OCI-LY1 (cell line): Measurements from ENCODE around the gene ANKH.

Experiments
- H2AFZ ChIP-seq: fragments of 200-600 bp; sonication (generic), shearing (Covaris generic); 2 replicates; pipeline ENCODE4 v1.6.0; 2014; ENCODE audit warnings: antibody characterized with exemption, mild to moderate bottlenecking, low read length
- H3F3A ChIP-seq: fragments of 200-600 bp; sonication (generic), shearing (Covaris generic); 2 replicates; pipeline ENCODE4 v1.6.0; 2014; ENCODE audit warnings: mild to moderate bottlenecking, antibody characterized with exemption, low read length, moderate library complexity; ENCODE audit not compliant: insufficient read depth
- H3K27ac ChIP-seq: fragments of 200-600 bp; sonication (generic); 2 replicates; pipeline ENCODE4 v1.5.1; 2014; ENCODE audit warnings: low read length, mixed run types, mild to moderate bottlenecking, low read depth; ENCODE audit not compliant: poor library complexity, severe bottlenecking
- H3K27me3 ChIP-seq: fragments of 200-600 bp; sonication (generic); 2 replicates; pipeline ENCODE4 v1.6.0; 2014; ENCODE audit warnings: antibody characterized with exemption, mild to moderate bottlenecking, low read length, moderate library complexity; ENCODE audit not compliant: insufficient read depth
- H3K36me3 ChIP-seq: fragments of 200-600 bp; sonication (generic); 2 replicates; pipeline ENCODE4 v1.6.1; 2014; ENCODE audit warnings: mild to moderate bottlenecking, antibody characterized with exemption, low read length, moderate library complexity, mixed read lengths; ENCODE audit not compliant: insufficient read depth
- H3K4me1 ChIP-seq: fragments of 200-600 bp; sonication (generic); 2 replicates; pipeline ENCODE4 v1.5.1; 2014; ENCODE audit warnings: mild to moderate bottlenecking, low read length, moderate library complexity; ENCODE audit not compliant: insufficient read depth, severe bottlenecking
- H3K4me2 ChIP-seq: fragments of 200-600 bp; sonication (generic), shearing (Covaris generic); 2 replicates; pipeline ENCODE4 v1.6.1; 2014; ENCODE audit warnings: low read length
- H3K4me3 ChIP-seq: fragments of 200-600 bp; sonication (generic); 2 replicates; pipeline ENCODE4 v1.5.1; 2014; ENCODE audit warnings: low read length, low read depth, mild to moderate bottlenecking, mixed read lengths; ENCODE audit not compliant: poor library complexity, severe bottlenecking
- H3K79me2 ChIP-seq: fragments of 200-600 bp; shearing (Covaris generic); 2 replicates; pipeline ENCODE4 v1.6.1; 2016; ENCODE audit warnings: mixed run types, low read length, mixed read lengths; ENCODE audit not compliant: insufficient read depth
- H3K9ac ChIP-seq: fragments of 200-600 bp; sonication (generic), shearing (Covaris generic); 2 replicates; pipeline ENCODE4 v1.6.1; 2014; ENCODE audit warnings: mild to moderate bottlenecking, low read length, mixed read lengths
- H3K9me2 ChIP-seq: fragments of 200-600 bp; sonication (generic), shearing (Covaris generic); 2 replicates; pipeline ENCODE4 v1.6.1; 2014; ENCODE audit warnings: low read depth, mild to moderate bottlenecking, low read length, mixed read lengths
- H3K9me3 ChIP-seq: fragments of 200-600 bp; shearing (Covaris generic); 2 replicates; pipeline ENCODE4 v1.6.1; 2014; ENCODE audit warnings: low read length, mixed read lengths
- H4K20me1 ChIP-seq: fragments of 200-600 bp; sonication (generic), shearing (Covaris generic); 2 replicates; pipeline ENCODE4 v1.6.0; 2016; ENCODE audit warnings: mild to moderate bottlenecking, low read length; ENCODE audit not compliant: insufficient read depth
- EZH2 ChIP-seq: fragments of 200-600 bp; sonication (generic), shearing (Covaris generic); IDR thresholded peaks from 2 replicates; pipeline ENCODE4 v1.8.0; 2017; ENCODE audit warnings: borderline replicate concordance, mixed run types, mild to moderate bottlenecking, antibody characterized with exemption, low read length, moderate library complexity, mixed read lengths
- TF ChIP-seq, protein P1 (sequence below): fragments of 200-600 bp; sonication (generic), shearing (Covaris generic); IDR thresholded peaks from 2 replicates; pipeline ENCODE4 v1.5.1; 2017; ENCODE audit warnings: mild to moderate bottlenecking, antibody characterized with exemption, low read length, moderate library complexity, mixed read lengths

The ANKH gene

DNA sequence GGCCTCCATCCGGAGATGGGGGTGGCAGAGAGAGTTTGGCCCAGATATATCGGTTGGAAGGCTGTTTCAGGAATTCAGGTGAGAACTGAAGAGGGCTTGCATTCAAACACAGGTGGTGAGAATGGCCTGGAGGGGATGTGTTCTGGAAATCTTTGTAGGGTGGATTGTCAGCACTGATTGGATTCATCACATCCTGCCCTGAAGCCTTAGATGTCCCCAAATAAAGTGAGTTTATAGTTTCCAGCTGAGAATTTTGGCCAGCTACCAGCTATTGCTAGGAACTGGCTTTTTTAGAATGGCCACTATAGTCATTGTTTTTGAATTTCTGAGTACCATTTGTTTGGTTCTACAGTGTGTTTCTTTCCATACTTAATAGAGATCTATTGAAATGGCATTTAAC lies 46.1 kb upstream of the ANKH start:
- TF ChIP-seq, protein P1, sequence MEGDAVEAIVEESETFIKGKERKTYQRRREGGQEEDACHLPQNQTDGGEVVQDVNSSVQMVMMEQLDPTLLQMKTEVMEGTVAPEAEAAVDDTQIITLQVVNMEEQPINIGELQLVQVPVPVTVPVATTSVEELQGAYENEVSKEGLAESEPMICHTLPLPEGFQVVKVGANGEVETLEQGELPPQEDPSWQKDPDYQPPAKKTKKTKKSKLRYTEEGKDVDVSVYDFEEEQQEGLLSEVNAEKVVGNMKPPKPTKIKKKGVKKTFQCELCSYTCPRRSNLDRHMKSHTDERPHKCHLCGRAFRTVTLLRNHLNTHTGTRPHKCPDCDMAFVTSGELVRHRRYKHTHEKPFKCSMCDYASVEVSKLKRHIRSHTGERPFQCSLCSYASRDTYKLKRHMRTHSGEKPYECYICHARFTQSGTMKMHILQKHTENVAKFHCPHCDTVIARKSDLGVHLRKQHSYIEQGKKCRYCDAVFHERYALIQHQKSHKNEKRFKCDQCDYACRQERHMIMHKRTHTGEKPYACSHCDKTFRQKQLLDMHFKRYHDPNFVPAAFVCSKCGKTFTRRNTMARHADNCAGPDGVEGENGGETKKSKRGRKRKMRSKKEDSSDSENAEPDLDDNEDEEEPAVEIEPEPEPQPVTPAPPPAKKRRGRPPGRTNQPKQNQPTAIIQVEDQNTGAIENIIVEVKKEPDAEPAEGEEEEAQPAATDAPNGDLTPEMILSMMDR, result no peak
- TF ChIP-seq EZH2, result no peak
- no peak overlapping the region for H3K4me3 ChIP-seq
- H3K4me2 ChIP-seq, result no peak overlapping the region
- H3K9ac ChIP-seq, result no peak overlapping the region
- H4K20me1 ChIP-seq, result no peaks in the 10 kb centered on the region
- H3K27me3 ChIP-seq, result peaks cover 9% of the 10 kb centered on the region; the same call in 1 of the 2 replicates
- no peaks in the 10 kb centered on the region for H3K9me3 ChIP-seq
- H2AFZ ChIP-seq, result no peak overlapping the region
- H3K27ac ChIP-seq, result no peak overlapping the region
- no peaks in the 10 kb centered on the region for H3K79me2 ChIP-seq
- H3K9me2 ChIP-seq, result no peaks in the 10 kb centered on the region
- no peaks in the 10 kb centered on the region for H3K4me1 ChIP-seq
- H3F3A ChIP-seq, result no peaks in the 10 kb centered on the region
- H3K36me3 ChIP-seq, result no peaks in the 10 kb centered on the region

DNA sequence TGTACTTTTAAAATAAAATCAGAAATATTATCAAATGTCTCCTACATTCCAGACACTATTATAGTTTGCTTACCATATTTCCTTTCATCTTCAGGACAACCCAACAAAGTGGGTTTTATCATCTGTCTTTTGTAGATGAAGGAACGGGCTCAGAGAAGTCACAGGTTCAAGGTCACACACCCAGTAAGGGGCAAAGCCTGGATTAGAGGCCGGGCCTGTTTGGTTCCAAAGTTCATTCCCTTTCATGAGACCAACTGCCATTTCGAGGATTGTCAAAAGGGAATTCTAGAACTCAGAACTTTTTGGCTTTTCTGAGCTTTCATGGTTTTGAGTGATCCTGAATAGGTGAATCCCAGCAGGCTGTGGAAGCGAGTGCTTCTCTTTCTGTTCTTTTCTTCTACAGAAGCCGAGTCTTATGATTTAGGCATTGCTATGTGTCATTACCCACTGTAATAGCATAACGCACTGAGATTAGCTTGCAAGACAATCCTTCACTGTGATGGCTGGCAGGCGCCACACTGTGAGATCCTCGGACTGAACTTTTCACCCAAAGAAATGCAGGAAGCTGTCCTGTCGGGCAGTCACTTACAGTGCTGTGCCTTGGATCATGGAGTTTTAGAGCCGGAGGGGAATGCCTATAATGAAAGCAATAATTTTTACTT lies 43.8 kb upstream of the ANKH start:
- no peak overlapping the region for H3K9ac ChIP-seq
- TF ChIP-seq, protein P1, result no peak
- TF ChIP-seq EZH2, result no peak
- H4K20me1 ChIP-seq, result no peaks in the 10 kb centered on the region
- no peaks in the 10 kb centered on the region for H3K4me1 ChIP-seq
- no peaks in the 10 kb centered on the region for H3F3A ChIP-seq
- no peaks in the 10 kb centered on the region for H3K9me2 ChIP-seq
- H3K27me3 ChIP-seq, result peaks cover 12% of the 10 kb centered on the region; the same call in 1 of the 2 replicates
- H3K4me3 ChIP-seq, result no peak overlapping the region
- H3K27ac ChIP-seq, result no peak overlapping the region
- H3K36me3 ChIP-seq, result no peaks in the 10 kb centered on the region
- H3K9me3 ChIP-seq, result no peaks in the 10 kb centered on the region
- no peaks in the 10 kb centered on the region for H3K79me2 ChIP-seq
- H2AFZ ChIP-seq, result no peak overlapping the region
- H3K4me2 ChIP-seq, result no peak overlapping the region

DNA sequence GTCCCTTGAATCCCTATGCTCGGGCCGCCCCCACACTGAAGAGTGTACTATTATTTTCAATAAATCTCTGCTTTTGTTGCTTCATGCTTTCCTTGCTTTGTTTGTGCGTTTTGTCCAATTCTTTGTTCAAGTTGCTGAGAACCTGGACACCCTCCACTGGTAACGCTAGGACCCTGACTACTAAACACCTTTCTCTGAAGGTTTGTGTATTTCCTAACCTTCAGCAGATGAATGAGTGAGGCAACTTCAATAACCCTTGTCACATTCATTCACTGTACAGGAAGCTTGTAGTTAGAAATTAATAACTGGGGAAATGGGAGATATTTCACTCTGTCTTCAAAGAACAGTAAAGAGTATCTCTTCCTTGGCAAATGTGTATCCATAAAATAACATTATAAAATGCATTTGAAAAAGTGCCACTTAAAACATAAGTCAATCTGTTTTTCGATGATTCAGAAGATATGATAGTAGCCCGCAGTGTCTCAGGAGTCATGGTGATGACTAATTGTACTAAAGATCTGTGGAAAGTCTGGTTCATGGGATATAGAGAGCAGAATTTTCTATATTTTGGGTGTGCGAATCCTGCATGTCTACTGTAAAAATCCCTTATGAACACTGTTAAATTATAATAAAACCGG lies 43.2 kb upstream of the ANKH start:
- Histone ChIP-seq H3F3A (no peaks in the 10 kb centered on the region), H3K27ac (no peak overlapping the region), H3K4me2 (no peak overlapping the region), H3K9me2 (no peaks in the 10 kb centered on the region), H3K36me3 (no peaks in the 10 kb centered on the region), H3K4me1 (no peaks in the 10 kb centered on the region), H2AFZ (no peak overlapping the region), H3K9me3 (no peaks in the 10 kb centered on the region), H3K27me3 (peaks cover 12% of the 10 kb centered on the region; the same call in 1 of the 2 replicates), H3K79me2 (no peaks in the 10 kb centered on the region), H4K20me1 (no peaks in the 10 kb centered on the region), H3K4me3 (no peak overlapping the region), H3K9ac (no peak overlapping the region)
- TF ChIP-seq, protein P1, result no peak
- TF ChIP-seq EZH2, result no peak
